GM19023 (cell line): ENCODE measurements around the gene TMPRSS3.

Experiments used
- ATAC-seq: cut with Tn5 transposase; IDR thresholded peaks from one replicate; pipeline ENCODE4 v1.9.1; 2021; ENCODE audit warnings: mild to moderate bottlenecking, moderate library complexity; ENCODE audit not compliant: unreplicated experiment

Gene TMPRSS3

GRCh38 chr21:42374864-42375499 is 20.9 kb downstream of the TMPRSS3 start:
- ATAC-seq = no peak

GRCh38 chr21:42374457-42374856 is 21.4 kb downstream of the TMPRSS3 start:
- ATAC-seq = no peak

- no peak for ATAC-seq
These were observed 21.9 kb downstream of the TMPRSS3 start for GRCh38 chr21:42373908-42374455.

- no peak for ATAC-seq
These were observed 22.5 kb downstream of the TMPRSS3 start for GRCh38 chr21:42373196-42373907.

GRCh38 chr21:42370894-42371654 is 24.8 kb downstream of the TMPRSS3 start:
- ATAC-seq = no peak

GRCh38 chr21:42369821-42370220 is 26.0 kb downstream of the TMPRSS3 start:
- ATAC-seq = no peak

GRCh38 chr21:42367367-42368165 is 28.3 kb downstream of the TMPRSS3 start:
- no peak for ATAC-seq

- ATAC-seq = no peak
These were observed 29.4 kb downstream of the TMPRSS3 start, which contains the start of gene TFF1 for GRCh38 chr21:42366292-42367010. Gene TFF1 (minus strand): TSS chr21:42366535. CDS start chr21:42366495, 40 bp downstream.

- ATAC-seq = no peak
These were observed 30.1 kb downstream of the TMPRSS3 start for GRCh38 chr21:42365770-42366169.

GRCh38 chr21:42364304-42364865 is 31.5 kb downstream of the TMPRSS3 start:
- ATAC-seq = no peak

GRCh38 chr21:42363312-42363711 is 32.5 kb downstream of the TMPRSS3 start:
- ATAC-seq = no peak

GRCh38 chr21:42362700-42363099 is 33.2 kb downstream of the TMPRSS3 start:
- ATAC-seq = no peak

GRCh38 chr21:42362198-42362597 is 33.7 kb downstream of the TMPRSS3 start:
- no peak for ATAC-seq

- no peak for ATAC-seq
These were observed 34.6 kb downstream of the TMPRSS3 start for GRCh38 chr21:42361286-42361685.

- ATAC-seq = no peak
These were observed 35.5 kb downstream of the TMPRSS3 start for GRCh38 chr21:42360317-42360716.

- no peak for ATAC-seq
These were observed 36.9 kb downstream of the TMPRSS3 start for GRCh38 chr21:42358937-42359336.

- ATAC-seq = no peak
These were observed 37.6 kb downstream of the TMPRSS3 start for GRCh38 chr21:42358261-42358660.

GRCh38 chr21:42357307-42357706 is 38.5 kb downstream of the TMPRSS3 start:
- no peak for ATAC-seq

GRCh38 chr21:42356650-42357049 is 39.2 kb downstream of the TMPRSS3 start:
- ATAC-seq = no peak

GRCh38 chr21:42356046-42356445 is 39.8 kb downstream of the TMPRSS3 start:
- no peak for ATAC-seq
